NCI-H2196 treated with DMSO at 0.1 percent for 48 hours (cell line): ENCODE measurements around the gene FXYD3.

Source experiments
- DNase-seq: peaks from one replicate; lab custom pipeline; 2025; ENCODE audit not compliant: unreplicated experiment; lab: John Stamatoyannopoulos, UW

FXYD3 gene

GRCh38 chr19:35105411-35106290 is 10.0 kb upstream of the FXYD3 start:
- no peak for DNase-seq

- DNase-seq, result no peak
Observed at GRCh38 chr19:35106291-35106583, 9.4 kb upstream of the FXYD3 start.

- DNase-seq, result no peak
Observed at GRCh38 chr19:35106898-35107541, 8.6 kb upstream of the FXYD3 start.

- no peak for DNase-seq
Observed at GRCh38 chr19:35107545-35107944, 8.1 kb upstream of the FXYD3 start.

GRCh38 chr19:35108730-35109129 is 6.9 kb upstream of the FXYD3 start:
- no peak for DNase-seq

GRCh38 chr19:35109395-35110112 is 6.1 kb upstream of the FXYD3 start:
- DNase-seq, result no peak

GRCh38 chr19:35110974-35111373 is 4.6 kb upstream of the FXYD3 start:
- DNase-seq, result no peak

- no peak for DNase-seq
Observed at GRCh38 chr19:35112995-35113688, 2.5 kb upstream of the FXYD3 start.

- no peak for DNase-seq
Observed at GRCh38 chr19:35114353-35115176, 1.1 kb upstream of the FXYD3 start.

- no peak for DNase-seq
Observed at GRCh38 chr19:35116072-35116801, 614 bp downstream of the FXYD3 start.

GRCh38 chr19:35117116-35117515 is 1.5 kb downstream of the FXYD3 start:
- no peak for DNase-seq

GRCh38 chr19:35117799-35118198 is 2.2 kb downstream of the FXYD3 start:
- no peak for DNase-seq

- no peak for DNase-seq
Observed at GRCh38 chr19:35118268-35119020, 2.8 kb downstream of the FXYD3 start.

- no peak for DNase-seq
Observed at GRCh38 chr19:35119091-35119490, 3.5 kb downstream of the FXYD3 start.

- no peak for DNase-seq
Observed at GRCh38 chr19:35119578-35120155, 4.0 kb downstream of the FXYD3 start.

- peak; percentile 95 for DNase-seq
Observed at GRCh38 chr19:35120492-35120891, 4.9 kb downstream of the FXYD3 start.

- DNase-seq, result no peak
Observed at GRCh38 chr19:35120898-35121297, 5.3 kb downstream of the FXYD3 start.

- DNase-seq, result no peak
Observed at GRCh38 chr19:35122687-35123551, 7.3 kb downstream of the FXYD3 start.
